Measurements from ENCODE around the gene EEF1AKMT4. TPM values are rescaled to one million over a fixed set of nuclear protein-coding genes. Genes with fewer than 3 reads are reported as not detected.

Gene EEF1AKMT4
- total RNA-seq, 1 donor = 5.6 TPM

DNA sequence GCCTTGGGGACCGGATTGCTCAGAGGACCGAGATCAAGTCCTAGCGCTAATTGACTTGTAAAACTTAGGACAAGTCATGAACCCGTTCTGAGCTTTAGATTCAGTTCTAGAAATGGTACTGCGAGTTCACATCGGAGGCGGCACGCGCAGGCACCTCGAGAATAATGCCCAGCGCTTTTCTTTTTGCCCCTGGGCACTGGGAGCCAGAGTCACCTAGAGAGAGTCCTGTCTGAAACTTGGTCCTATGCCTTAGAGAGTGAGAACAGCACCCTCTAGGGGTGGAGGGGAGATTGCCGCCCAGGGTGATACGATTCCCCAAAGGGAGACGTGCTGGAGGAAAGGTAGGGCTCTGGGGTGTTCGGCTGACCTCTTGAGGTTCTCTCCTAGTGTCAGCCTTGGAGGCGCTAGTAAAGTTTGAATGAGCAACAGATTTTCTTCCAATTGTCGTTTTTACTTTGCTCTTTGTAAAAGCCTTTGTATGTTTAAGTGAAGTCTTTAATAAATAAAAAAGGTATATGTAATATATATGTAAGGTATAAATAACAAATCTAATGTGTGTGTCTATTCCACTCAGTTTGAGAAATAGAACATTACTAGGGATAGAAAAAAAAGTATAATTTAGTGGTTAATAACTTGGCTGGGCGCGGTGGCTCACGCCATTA is 826 bp downstream of the EEF1AKMT4 start:
- H3K4me3 ChIP-seq (ENCODE audit: low read depth, low read length) = peak overlapping the region; percentile 68
- peak; percentile 88 for DNase-seq (ENCODE audit: low read depth)
- TF ChIP-seq, protein P1, sequence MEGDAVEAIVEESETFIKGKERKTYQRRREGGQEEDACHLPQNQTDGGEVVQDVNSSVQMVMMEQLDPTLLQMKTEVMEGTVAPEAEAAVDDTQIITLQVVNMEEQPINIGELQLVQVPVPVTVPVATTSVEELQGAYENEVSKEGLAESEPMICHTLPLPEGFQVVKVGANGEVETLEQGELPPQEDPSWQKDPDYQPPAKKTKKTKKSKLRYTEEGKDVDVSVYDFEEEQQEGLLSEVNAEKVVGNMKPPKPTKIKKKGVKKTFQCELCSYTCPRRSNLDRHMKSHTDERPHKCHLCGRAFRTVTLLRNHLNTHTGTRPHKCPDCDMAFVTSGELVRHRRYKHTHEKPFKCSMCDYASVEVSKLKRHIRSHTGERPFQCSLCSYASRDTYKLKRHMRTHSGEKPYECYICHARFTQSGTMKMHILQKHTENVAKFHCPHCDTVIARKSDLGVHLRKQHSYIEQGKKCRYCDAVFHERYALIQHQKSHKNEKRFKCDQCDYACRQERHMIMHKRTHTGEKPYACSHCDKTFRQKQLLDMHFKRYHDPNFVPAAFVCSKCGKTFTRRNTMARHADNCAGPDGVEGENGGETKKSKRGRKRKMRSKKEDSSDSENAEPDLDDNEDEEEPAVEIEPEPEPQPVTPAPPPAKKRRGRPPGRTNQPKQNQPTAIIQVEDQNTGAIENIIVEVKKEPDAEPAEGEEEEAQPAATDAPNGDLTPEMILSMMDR (IDR thresholded peaks at IDR 0.05; ENCODE audit: insufficient read depth, low read depth, low read length) = peak; percentile 96

DNA sequence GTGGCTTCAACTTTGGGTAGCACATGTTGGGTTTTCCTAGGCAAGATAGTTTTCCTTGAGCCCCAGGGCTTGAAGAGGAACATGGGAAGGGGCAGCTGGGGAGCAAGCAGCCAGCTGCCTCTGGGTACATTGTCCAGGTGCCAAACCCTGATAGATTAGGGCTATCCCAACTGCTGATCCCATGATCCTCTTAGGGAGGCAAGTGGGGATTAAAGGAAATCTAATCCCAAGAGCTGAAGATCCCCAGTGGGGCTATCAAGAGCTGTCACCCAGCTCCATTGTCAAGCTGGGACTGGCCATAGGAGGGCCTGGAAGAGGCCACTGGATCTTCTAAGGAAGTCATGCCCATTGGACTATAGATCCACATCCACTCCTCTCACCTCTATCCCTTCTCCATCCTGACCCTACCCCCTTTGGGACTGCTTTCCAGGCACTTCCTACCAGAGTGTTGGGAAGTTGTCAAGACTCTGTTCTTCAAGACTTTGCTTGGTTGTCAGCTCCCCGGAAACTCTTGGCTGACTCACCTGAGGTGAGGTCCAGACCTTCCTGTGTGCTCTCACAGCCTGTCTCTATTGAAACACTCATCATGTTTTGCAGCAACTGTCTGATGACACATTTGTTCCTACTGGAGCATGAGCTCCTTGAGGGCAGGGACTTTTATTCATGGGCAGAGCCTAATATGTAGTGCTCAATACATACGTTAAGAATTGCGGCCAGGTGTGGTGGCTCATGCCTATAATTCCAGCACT is 6.0 kb downstream of the EEF1AKMT4 start:
- TF ChIP-seq, protein P1 (IDR thresholded peaks at IDR 0.05; ENCODE audit: insufficient read depth, low read depth, low read length) = no peak
- no peak for DNase-seq (ENCODE audit: low read depth)
- H3K4me3 ChIP-seq (ENCODE audit: low read depth, low read length) = no peak overlapping the region

GRCh38 chr3:184257083-184257915 is 7.8 kb downstream of the EEF1AKMT4 start:
- TF ChIP-seq, protein P1 (IDR thresholded peaks at IDR 0.05; ENCODE audit: insufficient read depth, low read depth, low read length) = no peak
- H3K4me3 ChIP-seq (ENCODE audit: low read depth, low read length) = no peak overlapping the region
- no peak for DNase-seq (ENCODE audit: low read depth)

DNA sequence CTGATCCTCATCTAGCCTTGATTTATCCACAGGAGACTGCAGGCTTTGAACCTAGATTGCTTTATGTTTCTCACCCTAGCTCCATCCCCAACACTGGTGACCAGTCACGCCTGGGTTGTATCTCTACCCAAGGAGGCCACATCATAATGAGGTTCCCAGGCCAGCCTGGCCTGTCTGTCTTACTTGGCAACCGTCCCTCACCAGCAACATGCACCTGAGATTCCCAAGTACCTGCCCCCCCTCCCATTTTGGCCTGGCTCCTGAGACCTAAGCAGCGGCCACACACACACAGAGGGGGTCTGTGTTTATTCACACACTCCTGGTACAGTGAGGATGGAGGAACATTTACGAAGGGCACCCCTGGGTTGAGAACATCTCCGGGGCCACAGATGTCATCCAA is 9.5 kb downstream of the EEF1AKMT4 start:
- no peak overlapping the region for H3K4me3 ChIP-seq (ENCODE audit: low read depth, low read length)
- DNase-seq (ENCODE audit: low read depth) = no peak
- TF ChIP-seq, protein P1 (IDR thresholded peaks at IDR 0.05; ENCODE audit: insufficient read depth, low read depth, low read length) = no peak

- no peak overlapping the region for H3K4me3 ChIP-seq (ENCODE audit: low read depth, low read length)
- TF ChIP-seq, protein P1 (IDR thresholded peaks at IDR 0.05; ENCODE audit: insufficient read depth, low read depth, low read length) = no peak
- DNase-seq (ENCODE audit: low read depth) = no peak
Measured at GRCh38 chr3:184259396-184259877, 10.0 kb downstream of the EEF1AKMT4 start.

GRCh38 chr3:184259878-184260723 is 10.6 kb downstream of the EEF1AKMT4 start:
- peak; percentile 19 for DNase-seq (ENCODE audit: low read depth)
- TF ChIP-seq, protein P1 (IDR thresholded peaks at IDR 0.05; ENCODE audit: insufficient read depth, low read depth, low read length) = no peak
- peak overlapping the region; percentile 44 for H3K4me3 ChIP-seq (ENCODE audit: low read depth, low read length)
